Measurements from ENCODE around the gene EIF2B4. TPM values are rescaled to one million over a fixed set of nuclear protein-coding genes. Genes with fewer than 3 reads are reported as not detected.

EIF2B4 gene
- total and polyA plus RNA-seq, 2 of the 13 experiments (the other 11 are each of a cell fraction or from before 2014, with no cell fraction given): 91.5 to 96.4 TPM

DNA sequence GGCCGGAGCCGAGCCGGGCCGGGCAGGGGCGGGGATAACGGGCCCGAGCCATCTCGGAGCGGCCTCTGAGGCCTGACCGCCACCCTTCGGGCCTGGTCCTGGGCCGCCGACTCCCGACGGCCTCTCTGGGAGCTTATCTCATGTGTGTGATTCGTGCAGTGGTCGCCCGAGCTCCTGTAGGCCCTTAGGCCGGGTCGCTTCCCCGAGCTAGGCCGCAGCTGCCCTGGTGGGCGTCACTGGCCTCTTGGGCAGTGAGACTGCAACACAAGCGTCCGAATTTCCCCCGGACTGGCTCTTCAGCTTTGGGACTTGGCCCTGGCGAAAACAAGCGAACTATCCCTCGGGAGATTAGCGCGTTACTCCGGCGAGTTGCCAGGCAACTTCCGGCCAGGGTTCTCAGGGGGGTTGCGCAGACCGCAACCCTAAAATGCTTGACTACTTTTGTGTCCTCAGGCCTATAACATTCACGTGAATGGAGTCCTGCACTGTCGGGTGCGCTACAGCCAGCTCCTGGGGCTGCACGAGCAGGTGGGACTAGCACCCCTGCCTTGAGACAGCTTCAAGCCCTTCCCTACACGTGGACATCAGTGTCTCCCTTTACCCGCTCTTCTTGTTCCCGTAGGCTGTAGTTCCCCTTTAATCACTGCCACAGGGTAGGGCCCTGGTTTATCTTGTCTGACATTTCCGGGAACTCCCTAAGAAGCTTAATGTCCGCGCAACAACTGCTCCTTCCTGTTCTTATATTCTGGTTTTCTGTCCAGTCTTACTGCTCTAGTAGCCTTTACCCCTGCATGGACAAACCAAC lies 880 bp upstream of the EIF2B4 start (continued):
- TF ChIP-seq SSRP1 (CRISPR knock-in tag; IDR thresholded peaks at IDR 0.05): peak; percentile 21; the same call in 1 of the 2 replicates
- peak; percentile 44 for TF ChIP-seq MNT (IDR thresholded peaks at IDR 0.05)
- peak; percentile 14; the same call in 1 of the 2 replicates for TF ChIP-seq SALL1 (CRISPR knock-in tag; IDR thresholded peaks at IDR 0.05)
- TF ChIP-seq ZNF550 (CRISPR knock-in tag; IDR thresholded peaks at IDR 0.05; ENCODE audit: borderline replicate concordance): 0 out of 2 replicates have a peak, but pooled peaks have one; percentile 36
- 0 out of 2 replicates have a peak, but pooled peaks have one; percentile 2 for TF ChIP-seq ZNF572 (CRISPR knock-in tag; IDR thresholded peaks at IDR 0.05)
- TF ChIP-seq TBL1XR1 (IDR thresholded peaks at IDR 0.05; ENCODE audit: borderline replicate concordance, low read length, partially characterized antibody): no peak
- peak; percentile 49; the same call in 1 of the 2 replicates for TF ChIP-seq CERS6 (CRISPR knock-in tag; IDR thresholded peaks at IDR 0.05)
- 0 out of 2 replicates have a peak, but pooled peaks have one; percentile 55 for TF ChIP-seq ZNF569 (CRISPR knock-in tag; IDR thresholded peaks at IDR 0.05; ENCODE audit: borderline replicate concordance)
- TF ChIP-seq ZBTB20 (CRISPR knock-in tag; IDR thresholded peaks at IDR 0.05; ENCODE audit: borderline replicate concordance, low read depth): 0 out of 2 replicates have a peak, but pooled peaks have one; percentile 11
- peak; percentile 69; the same call in 1 of the 2 replicates for TF ChIP-seq NKX3-1 (CRISPR knock-in tag; IDR thresholded peaks at IDR 0.05)
- TF ChIP-seq TFDP2 (CRISPR knock-in tag; IDR thresholded peaks at IDR 0.05): peak; percentile 43
- 0 out of 2 replicates have a peak, but pooled peaks have one; percentile 4 for TF ChIP-seq MAZ (IDR thresholded peaks at IDR 0.05; ENCODE audit: borderline replicate concordance, low read depth, low read length)
- TF ChIP-seq MAZ (CRISPR knock-in tag; IDR thresholded peaks at IDR 0.05; ENCODE audit: low read depth): no peak
- 0 out of 2 replicates have a peak, but pooled peaks have one; percentile 75 for TF ChIP-seq REXO4 (CRISPR knock-in tag; IDR thresholded peaks at IDR 0.05; ENCODE audit: borderline replicate concordance)
- no peak for TF ChIP-seq NCOA5 (CRISPR knock-in tag; IDR thresholded peaks at IDR 0.05)
- 0 out of 2 replicates have a peak, but pooled peaks have one; percentile 1 for TF ChIP-seq USF2 (IDR thresholded peaks at IDR 0.05; ENCODE audit: low read depth, low read length)
- no peak for TF ChIP-seq USF2 (CRISPR knock-in tag; IDR thresholded peaks at IDR 0.05; ENCODE audit: borderline replicate concordance)
- peak; percentile 10; the same call in 1 of the 2 replicates for TF ChIP-seq ZNF274 (CRISPR knock-in tag; IDR thresholded peaks at IDR 0.05)
- peak; percentile 94 for TF ChIP-seq ZFX (CRISPR knock-in tag; IDR thresholded peaks at IDR 0.05; ENCODE audit: low read depth)
- TF ChIP-seq CBX5 (CRISPR knock-in tag; IDR thresholded peaks at IDR 0.05; ENCODE audit: borderline replicate concordance): no peak
- TF ChIP-seq NR2C2 (CRISPR knock-in tag; IDR thresholded peaks at IDR 0.05; ENCODE audit: borderline replicate concordance): no peak
- TF ChIP-seq ZNF510 (CRISPR knock-in tag; IDR thresholded peaks at IDR 0.05; ENCODE audit: low read depth): 0 out of 2 replicates have a peak, but pooled peaks have one; percentile 23
- peak; percentile 17; the same call in 1 of the 2 replicates for TF ChIP-seq ZNF33B (CRISPR knock-in tag; IDR thresholded peaks at IDR 0.05)
